Epithelial cell of esophagus (primary cell): Measurements from ENCODE around the gene NEAT1.
A peak's percentile ranks its signal among the peaks of the same experiment; 100 is the strongest.

Source experiments
- DNase-seq: peaks from one replicate; pipeline ENCODE4 v3.0.0; 2010; ENCODE audit warnings: low read depth
- H3K4me3 ChIP-seq: 2 replicates; pipeline ENCODE4 v1.5.1; 2011; ENCODE audit warnings: mild to moderate bottlenecking, low read length, control low read depth
- TF ChIP-seq, protein P1 (sequence below): IDR thresholded peaks from 2 replicates; pipeline ENCODE4 v1.5.1; 2011; ENCODE audit warnings: low read depth, mild to moderate bottlenecking, low read length, control low read depth, inconsistent platforms; ENCODE audit not compliant: insufficient read depth; ENCODE audit errors: missing control alignments

Gene NEAT1

DNA sequence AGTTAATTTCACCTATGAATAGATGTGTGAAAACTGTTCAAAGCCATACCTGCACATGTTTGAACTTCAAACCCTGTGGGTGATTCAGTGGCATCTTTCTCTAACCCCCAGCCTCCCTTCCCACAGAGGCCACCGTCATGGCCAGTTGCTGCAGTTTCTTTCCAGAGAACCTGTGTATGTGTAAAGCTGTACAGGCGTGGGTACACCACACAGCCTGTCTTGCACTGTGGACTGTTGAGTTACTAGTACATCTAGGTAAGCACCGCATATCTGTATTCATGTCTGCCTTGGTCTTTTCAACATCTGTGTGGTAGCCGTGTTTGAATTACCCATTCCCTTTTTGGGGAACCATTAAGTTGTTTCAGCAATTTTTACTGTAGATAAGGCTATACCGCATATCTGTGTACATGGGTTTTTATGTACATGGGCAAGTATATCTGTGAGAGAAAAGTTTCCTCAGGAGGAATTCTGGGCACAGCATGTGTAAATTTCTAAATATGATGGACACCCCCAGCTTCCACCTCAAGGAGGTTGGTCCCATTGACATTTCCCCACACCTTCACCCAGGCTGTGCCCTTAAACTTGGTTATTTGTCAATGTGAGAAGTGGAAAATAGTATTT, 13.9 kb downstream of the NEAT1 start:
- TF ChIP-seq, protein P1, sequence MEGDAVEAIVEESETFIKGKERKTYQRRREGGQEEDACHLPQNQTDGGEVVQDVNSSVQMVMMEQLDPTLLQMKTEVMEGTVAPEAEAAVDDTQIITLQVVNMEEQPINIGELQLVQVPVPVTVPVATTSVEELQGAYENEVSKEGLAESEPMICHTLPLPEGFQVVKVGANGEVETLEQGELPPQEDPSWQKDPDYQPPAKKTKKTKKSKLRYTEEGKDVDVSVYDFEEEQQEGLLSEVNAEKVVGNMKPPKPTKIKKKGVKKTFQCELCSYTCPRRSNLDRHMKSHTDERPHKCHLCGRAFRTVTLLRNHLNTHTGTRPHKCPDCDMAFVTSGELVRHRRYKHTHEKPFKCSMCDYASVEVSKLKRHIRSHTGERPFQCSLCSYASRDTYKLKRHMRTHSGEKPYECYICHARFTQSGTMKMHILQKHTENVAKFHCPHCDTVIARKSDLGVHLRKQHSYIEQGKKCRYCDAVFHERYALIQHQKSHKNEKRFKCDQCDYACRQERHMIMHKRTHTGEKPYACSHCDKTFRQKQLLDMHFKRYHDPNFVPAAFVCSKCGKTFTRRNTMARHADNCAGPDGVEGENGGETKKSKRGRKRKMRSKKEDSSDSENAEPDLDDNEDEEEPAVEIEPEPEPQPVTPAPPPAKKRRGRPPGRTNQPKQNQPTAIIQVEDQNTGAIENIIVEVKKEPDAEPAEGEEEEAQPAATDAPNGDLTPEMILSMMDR, result no peak
- peak; percentile 40 for DNase-seq
- H3K4me3 ChIP-seq, result peak overlapping the region; percentile 10

DNA sequence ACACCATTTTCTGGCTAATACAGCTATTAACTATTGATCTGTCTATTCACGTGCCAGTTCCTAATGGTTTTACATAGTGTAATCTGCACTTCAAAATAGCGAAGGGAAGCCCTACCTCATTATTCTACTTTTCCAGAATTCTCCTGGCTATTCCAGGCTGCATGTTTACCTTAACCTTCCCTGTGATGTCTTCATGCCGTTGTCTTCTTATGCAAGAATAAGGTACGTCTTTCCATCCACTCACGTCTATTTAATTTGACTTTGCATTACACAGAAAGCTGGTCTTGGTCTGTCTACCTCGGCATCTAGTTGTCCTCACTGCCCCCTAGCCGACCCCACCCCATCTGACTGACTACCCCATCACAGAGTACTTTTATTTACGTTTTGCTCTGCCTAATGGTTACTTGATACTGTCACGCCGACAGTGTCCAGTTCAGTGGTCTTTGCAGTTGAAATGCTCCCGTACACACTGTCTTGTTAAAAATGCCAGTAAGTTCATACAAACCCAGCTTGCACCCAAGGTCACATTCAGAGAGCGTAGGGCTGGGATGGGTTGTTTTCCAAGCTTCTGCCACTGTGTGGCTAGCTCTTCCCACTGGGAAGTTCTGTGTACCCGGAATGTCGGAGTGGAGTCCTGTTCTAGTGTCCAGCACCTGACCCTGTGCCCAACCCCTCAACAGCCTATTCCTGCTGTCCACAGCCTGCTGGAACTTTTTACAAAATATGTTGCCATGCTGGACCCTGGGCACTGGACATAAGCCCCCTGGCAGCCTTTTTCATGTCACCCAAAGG, 15.0 kb downstream of the NEAT1 start:
- no peak overlapping the region for H3K4me3 ChIP-seq
- TF ChIP-seq, protein P1, result no peak
- peak; percentile 35 for DNase-seq

- DNase-seq, result no peak
- H3K4me3 ChIP-seq, result no peak overlapping the region
- TF ChIP-seq, protein P1, result no peak
These were observed 15.9 kb downstream of the NEAT1 start for GRCh38 chr11:65438257-65439151.

- peak; percentile 38 for DNase-seq
- TF ChIP-seq, protein P1, result no peak
- no peak overlapping the region for H3K4me3 ChIP-seq
These were observed 17.0 kb downstream of the NEAT1 start for GRCh38 chr11:65439331-65440181.

DNA sequence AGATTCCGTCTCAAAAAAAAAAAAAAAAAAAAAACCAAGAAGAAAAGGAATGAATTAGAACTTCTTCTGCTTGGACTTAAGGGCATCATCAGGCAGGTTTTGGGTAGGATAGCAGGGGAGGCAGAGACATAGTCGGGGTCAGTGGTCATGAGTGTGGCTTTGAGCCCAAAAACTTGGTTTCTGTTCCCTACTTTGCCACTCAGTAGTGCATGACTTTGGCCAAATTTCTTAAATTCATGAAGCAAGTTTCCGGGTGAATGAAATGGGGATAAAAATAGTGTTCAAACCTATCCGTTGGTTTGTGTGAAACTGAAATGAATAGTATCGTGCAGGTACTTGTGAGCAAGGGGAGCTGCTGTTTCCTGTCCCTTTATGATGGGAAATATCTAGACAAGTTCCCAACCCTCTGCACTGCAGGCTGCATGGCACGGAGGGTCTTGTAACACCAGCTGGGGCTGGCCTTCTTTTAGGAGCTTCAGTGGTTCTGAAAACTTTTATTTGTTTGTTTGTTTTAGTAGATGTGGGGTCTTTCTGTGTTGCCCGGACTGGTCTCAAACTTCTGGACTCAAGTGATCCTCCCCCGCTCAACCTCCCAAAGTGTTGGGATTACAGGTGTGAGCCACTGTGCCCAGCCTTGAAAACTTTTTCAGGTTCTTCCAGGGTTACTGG, 18.4 kb downstream of the NEAT1 start:
- DNase-seq, result peak; percentile 43
- no peak overlapping the region for H3K4me3 ChIP-seq
- TF ChIP-seq, protein P1, result no peak
